PC-9 (cell line): ENCODE data around the gene KLHDC7B.

Experiments used
- CTCF ChIP-seq: fragments of 200-600 bp; sonication (generic); conservative IDR thresholded peaks from 2 replicates; pipeline ENCODE4 v1.6.1; 2017; ENCODE audit warnings: mixed run types, antibody characterized with exemption, mild to moderate bottlenecking, moderate library complexity
- EZH2 ChIP-seq: fragments of 200-600 bp; sonication (generic); IDR thresholded peaks from 2 replicates; pipeline ENCODE4 v1.8.0; 2017; ENCODE audit warnings: antibody characterized with exemption, low read depth

GRCh38 chr22:50584106-50585096, 38.7 kb downstream of the KLHDC7B start:
- no peak for TF ChIP-seq CTCF
- TF ChIP-seq EZH2 = no peak
